Keratinocyte (primary cell): ENCODE measurements around the gene NUP210. TPM values are rescaled to one million over a fixed set of nuclear protein-coding genes. Genes with fewer than 3 reads are reported as not detected.

Experiments
- DNase-seq: peaks from one replicate; pipeline ENCODE4 v3.0.0-alpha.2; 2011; ENCODE audit warnings: low read depth, missing footprints, low spot score
- FAIRE-seq: peaks from 2 replicates; lab custom pipeline; 2011; peaks lifted over from hg19 to GRCh38; lab: Jason Lieb, UNC
- H2AFZ ChIP-seq: 2 replicates; pipeline ENCODE4 v1.6.0; 2012; ENCODE audit warnings: low read length, control low read depth, inconsistent platforms; ENCODE audit not compliant: control insufficient read depth
- H3K27ac ChIP-seq: 2 replicates; pipeline ENCODE4 v1.5.1; 2011; ENCODE audit warnings: low read length; ENCODE audit not compliant: control insufficient read depth, insufficient read depth
- H3K27me3 ChIP-seq: 3 replicates; pipeline ENCODE4 v1.6.0; 2011; ENCODE audit warnings: low read length; ENCODE audit not compliant: control insufficient read depth, insufficient read depth; ENCODE audit errors: extremely low read depth
- H3K36me3 ChIP-seq, 2 experiments: 2 replicates in 1 of 2; 3 replicates in 1 of 2; pipeline ENCODE4 v1.5.1; 2011; ENCODE audit warnings: low read length in 2 of 2, mild to moderate bottlenecking in 1 of 2; ENCODE audit not compliant: control insufficient read depth in 2 of 2, insufficient read depth in 2 of 2; ENCODE audit errors: extremely low read depth in 1 of 2
- H3K4me1 ChIP-seq: 3 replicates; pipeline ENCODE4 v1.5.1; 2011; ENCODE audit warnings: low read length; ENCODE audit not compliant: control insufficient read depth, insufficient read depth; ENCODE audit errors: extremely low read depth
- H3K4me2 ChIP-seq: 3 replicates; pipeline ENCODE4 v1.6.0; 2011; ENCODE audit warnings: low read depth, low read length; ENCODE audit not compliant: control insufficient read depth, insufficient read depth; ENCODE audit errors: extremely low read depth
- H3K4me3 ChIP-seq, 3 experiments: fragments of 200-600 bp in 1 of 3; sonication (generic) in 1 of 3; 2 replicates in 2 of 3; 3 replicates in 1 of 3; pipeline ENCODE4 v1.5.1; 2011 to 2016; ENCODE audit warnings: low read length in 3 of 3, mild to moderate bottlenecking in 3 of 3, control low read depth in 2 of 3, inconsistent platforms in 1 of 3, low read depth in 1 of 3, mixed read lengths in 1 of 3, mixed run types in 1 of 3, moderate library complexity in 1 of 3; ENCODE audit not compliant: control insufficient read depth in 2 of 3, insufficient read depth in 2 of 3; ENCODE audit errors: extremely low read depth in 1 of 3
- H3K79me2 ChIP-seq: 2 replicates; pipeline ENCODE4 v1.6.0; 2012; ENCODE audit warnings: low read length; ENCODE audit not compliant: control insufficient read depth, insufficient read depth
- H3K9ac ChIP-seq: 3 replicates; pipeline ENCODE4 v1.6.0; 2011; ENCODE audit warnings: low read length; ENCODE audit not compliant: control insufficient read depth, insufficient read depth; ENCODE audit errors: extremely low read depth
- H3K9me1 ChIP-seq: 3 replicates; pipeline ENCODE4 v1.6.0; 2011; ENCODE audit warnings: low read length; ENCODE audit not compliant: control insufficient read depth, insufficient read depth; ENCODE audit errors: extremely low read depth
- H3K9me3 ChIP-seq: 2 replicates; pipeline ENCODE4 v1.5.1; 2012; ENCODE audit warnings: low read depth, low read length; ENCODE audit not compliant: control insufficient read depth
- H4K20me1 ChIP-seq: 3 replicates; pipeline ENCODE4 v1.6.0; 2011; ENCODE audit warnings: low read length; ENCODE audit not compliant: control insufficient read depth, insufficient read depth; ENCODE audit errors: extremely low read depth
- CTCF ChIP-seq, 3 experiments: IDR thresholded peaks in 1 of 3; conservative IDR thresholded peaks in 1 of 3; optimal IDR thresholded peaks in 1 of 3; 2 replicates in 2 of 3; 3 replicates in 1 of 3; pipeline versions ENCODE3 to v1.5.1; 2011; ENCODE audit warnings: low read length in 3 of 3, mild to moderate bottlenecking in 3 of 3, moderate library complexity in 2 of 3, control low read depth in 1 of 3, inconsistent platforms in 1 of 3; ENCODE audit not compliant: insufficient read depth in 2 of 3; ENCODE audit errors: extremely low read depth in 1 of 3
- EZH2 ChIP-seq: IDR thresholded peaks from one replicate; pipeline ENCODE4 v1.6.1; 2012; ENCODE audit warnings: inconsistent platforms, mild to moderate bottlenecking, low read length, moderate library complexity
- dilution Hi-C: fragments of 300-500 bp; cut with MboI; formaldehyde crosslinking; loops from one replicate; pipeline ENCODE4 v1.7.0; 2020; ENCODE audit warnings: low sequenced_read_pairs; ENCODE audit not compliant: extremely low pct_ligation_motif_present
- polyA plus RNA-seq, 5 experiments: library from polyadenylated mRNA; depleted of rRNA in 3 of 5; stranded (reverse) in 3 of 5; stranded (forward) in 1 of 5; unstranded in 1 of 5; fragments of >200 nt; gene quantifications; 1 replicate in 1 of 5; 2 replicates in 3 of 5; 3 replicates in 1 of 5; pipeline versions ENCODE4 v1.2.1 to v1.2.3, GENCODE V29; 2011 to 2012; ENCODE audit warnings: missing spikeins in 2 of 5, low read depth in 1 of 5, low replicate concordance in 1 of 5

Gene NUP210
- polyA plus RNA-seq, 1 donor (not counting 4 experiments of a cell fraction or from before 2014, with no cell fraction given), result 0.01 TPM

DNA sequence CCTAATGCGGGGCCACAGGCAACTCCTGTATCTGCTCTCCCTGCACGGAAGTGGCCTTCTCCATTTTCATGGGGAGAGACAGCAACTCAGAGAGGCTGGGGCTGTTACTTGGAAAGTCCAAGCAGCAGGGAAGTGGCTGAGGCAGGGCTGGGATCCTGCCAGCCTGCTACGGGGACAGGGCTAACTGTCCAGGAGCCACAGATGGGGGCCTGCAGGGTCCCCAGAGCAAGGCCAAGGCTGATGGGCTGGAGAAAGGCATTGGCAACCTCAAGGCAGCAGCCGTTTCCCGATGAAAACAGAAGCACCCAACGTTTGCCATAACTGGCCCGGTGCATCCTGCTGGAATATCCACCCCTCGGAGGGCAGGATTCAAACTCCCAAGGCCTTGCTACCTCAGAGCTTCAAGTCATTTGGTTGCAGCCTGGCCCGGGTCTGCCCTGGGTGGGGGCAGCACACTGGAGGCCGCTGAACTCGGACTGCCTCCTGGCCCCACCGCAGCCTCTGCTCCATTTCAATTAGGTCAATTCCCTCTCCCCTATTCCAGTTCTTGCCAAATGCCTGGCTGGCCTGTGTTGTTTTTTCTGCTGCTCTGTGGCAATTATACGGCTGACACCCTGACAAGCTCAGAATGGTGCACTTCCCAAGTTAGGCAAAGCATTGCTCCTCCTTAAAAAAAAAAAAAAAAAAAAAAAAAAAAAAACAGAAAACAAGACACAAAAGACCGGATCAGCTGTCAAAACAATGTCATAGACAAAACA is 143.5 kb downstream of the NUP210 start:
- Histone ChIP-seq H3K4me1 (no peaks in the 10 kb centered on the region), H3K9me3 (no peaks in the 10 kb centered on the region), H4K20me1 (no peaks in the 10 kb centered on the region), H3K4me2 (no peak overlapping the region), H3K79me2 (no peaks in the 10 kb centered on the region), H3K4me3 (no peak overlapping the region), H3K27me3 (peaks cover 21% of the 10 kb centered on the region), H3K36me3 (no peaks in the 10 kb centered on the region), H3K9me1 (no peaks in the 10 kb centered on the region), H3K27ac (no peak overlapping the region), H2AFZ (no peak overlapping the region), H3K9ac (no peak overlapping the region)
- dilution Hi-C loops, result no loop called here
- no peak for TF ChIP-seq CTCF (optimal IDR thresholded peaks at IDR 0.05 in 1 of 3, IDR thresholded peaks at IDR 0.05 in 1 of 3, conservative IDR thresholded peaks at IDR 0.05 in 1 of 3; ENCODE audit: extremely low read depth in 1 of 3, insufficient read depth in 2 of 3, low read length in 3 of 3)
- TF ChIP-seq EZH2, result no peak
- DNase-seq (no peak), FAIRE-seq (no peak)

DNA sequence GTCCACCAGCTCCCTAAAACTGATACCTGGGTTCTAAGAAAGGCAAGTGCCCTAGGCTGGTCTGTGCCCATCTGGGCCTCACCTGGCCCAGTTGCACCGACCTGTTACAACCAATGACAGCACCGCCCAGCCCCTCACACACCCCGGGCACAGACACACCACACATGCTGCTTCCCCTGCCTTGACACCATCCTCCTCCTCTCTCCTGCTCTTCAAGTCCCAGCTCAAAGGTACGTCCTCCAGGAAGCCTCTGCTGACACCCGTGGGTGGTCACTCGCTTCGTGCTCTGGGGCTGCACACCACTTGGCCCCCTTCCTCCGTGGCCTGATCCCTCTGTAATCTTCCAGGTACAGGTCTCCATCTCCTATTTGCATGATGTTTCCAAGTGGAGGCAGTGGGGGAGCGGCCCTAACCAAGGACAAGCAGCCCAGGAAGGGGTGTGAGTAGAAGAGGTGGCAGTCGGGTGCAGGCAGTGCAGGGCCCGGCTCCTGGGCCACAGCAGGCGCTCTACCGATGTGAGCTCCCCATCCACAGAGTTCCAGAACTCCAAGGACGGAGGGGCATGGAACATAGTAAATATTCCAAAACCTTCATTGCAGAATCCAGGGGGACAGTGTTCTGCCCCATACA is 144.6 kb downstream of the NUP210 start:
- DNase-seq, result no peak
- no peak overlapping the region for H3K4me2 ChIP-seq
- no peak overlapping the region for H3K9ac ChIP-seq
- no peaks in the 10 kb centered on the region for H4K20me1 ChIP-seq
- H3K27ac ChIP-seq, result no peak overlapping the region
- H3K9me1 ChIP-seq, result no peaks in the 10 kb centered on the region
- no peak overlapping the region for H2AFZ ChIP-seq
- no peak for FAIRE-seq
- dilution Hi-C loops, result no loop called here
- no peak for TF ChIP-seq CTCF (optimal IDR thresholded peaks at IDR 0.05 in 1 of 3, IDR thresholded peaks at IDR 0.05 in 1 of 3, conservative IDR thresholded peaks at IDR 0.05 in 1 of 3; ENCODE audit: extremely low read depth in 1 of 3, insufficient read depth in 2 of 3, low read length in 3 of 3)
- no peak for TF ChIP-seq EZH2
- no peaks in the 10 kb centered on the region for H3K9me3 ChIP-seq
- H3K27me3 ChIP-seq, result peaks cover 10% of the 10 kb centered on the region
- no peaks in the 10 kb centered on the region for H3K36me3 ChIP-seq
- H3K79me2 ChIP-seq, result no peaks in the 10 kb centered on the region
- no peak overlapping the region for H3K4me3 ChIP-seq
- H3K4me1 ChIP-seq, result no peaks in the 10 kb centered on the region
